ENCODE data around the gene PEX5L.

GRCh38 chr3:180082699-180083098 is 46.0 kb upstream of the PEX5L start:
- no peak for TF ChIP-seq CTCF (IDR thresholded peaks at IDR 0.05; ENCODE audit: low read depth, low read length)
- no peak for TF ChIP-seq EZH2phosphoT487 (IDR thresholded peaks at IDR 0.05; ENCODE audit: low read depth)

Data from OCI-LY3 (cell line).